Gastroesophageal sphincter (tissue), 3 donors: ENCODE measurements around the gene RPTOR.

Source experiments
- EP300 ChIP-seq: sonication (generic); formaldehyde crosslinking; IDR thresholded peaks from one replicate; pipeline ENCODE4 v1.6.1; 2017; ENCODE audit warnings: antibody characterized with exemption, mild to moderate bottlenecking
- POLR2A ChIP-seq, 2 donors: fragments of 450-650 bp; IDR thresholded peaks; one replicate each; pipeline ENCODE4 v1.6.1; 2017; ENCODE audit warnings: antibody characterized with exemption in 2 of 2, mild to moderate bottlenecking in 2 of 2, moderate library complexity in 1 of 2
- TF ChIP-seq, protein P1 (sequence below), 4 experiments: fragments of 200-600 bp in 2 of 4; fragments of 450-650 bp in 2 of 4; sonication (generic) in 1 of 4; IDR thresholded peaks; one replicate each; pipeline ENCODE4 v1.5.1; 2017 to 2019; ENCODE audit warnings: antibody characterized with exemption in 4 of 4, mild to moderate bottlenecking in 2 of 4, moderate library complexity in 2 of 4

DNA sequence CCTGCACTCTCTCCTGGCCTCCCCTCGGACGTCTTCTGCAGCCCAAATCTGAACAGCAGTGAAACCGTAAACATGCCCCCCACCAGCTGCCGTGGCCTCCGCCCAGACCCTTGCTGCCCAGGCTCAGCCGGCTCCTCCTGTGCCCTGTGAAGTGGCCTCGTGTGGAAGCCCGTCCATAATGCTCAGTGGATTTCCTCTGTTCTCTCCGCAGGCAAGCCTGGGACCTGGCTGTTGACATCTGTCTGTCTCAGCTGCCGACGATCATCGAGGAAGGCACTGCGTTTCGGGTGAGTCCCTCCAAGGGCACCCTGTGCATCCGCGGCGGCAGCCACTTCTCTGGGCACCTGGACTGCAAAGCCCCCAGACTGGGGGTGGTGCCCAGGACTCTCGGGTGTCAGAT, 293.1 kb downstream of the RPTOR start:
- TF ChIP-seq, protein P1, sequence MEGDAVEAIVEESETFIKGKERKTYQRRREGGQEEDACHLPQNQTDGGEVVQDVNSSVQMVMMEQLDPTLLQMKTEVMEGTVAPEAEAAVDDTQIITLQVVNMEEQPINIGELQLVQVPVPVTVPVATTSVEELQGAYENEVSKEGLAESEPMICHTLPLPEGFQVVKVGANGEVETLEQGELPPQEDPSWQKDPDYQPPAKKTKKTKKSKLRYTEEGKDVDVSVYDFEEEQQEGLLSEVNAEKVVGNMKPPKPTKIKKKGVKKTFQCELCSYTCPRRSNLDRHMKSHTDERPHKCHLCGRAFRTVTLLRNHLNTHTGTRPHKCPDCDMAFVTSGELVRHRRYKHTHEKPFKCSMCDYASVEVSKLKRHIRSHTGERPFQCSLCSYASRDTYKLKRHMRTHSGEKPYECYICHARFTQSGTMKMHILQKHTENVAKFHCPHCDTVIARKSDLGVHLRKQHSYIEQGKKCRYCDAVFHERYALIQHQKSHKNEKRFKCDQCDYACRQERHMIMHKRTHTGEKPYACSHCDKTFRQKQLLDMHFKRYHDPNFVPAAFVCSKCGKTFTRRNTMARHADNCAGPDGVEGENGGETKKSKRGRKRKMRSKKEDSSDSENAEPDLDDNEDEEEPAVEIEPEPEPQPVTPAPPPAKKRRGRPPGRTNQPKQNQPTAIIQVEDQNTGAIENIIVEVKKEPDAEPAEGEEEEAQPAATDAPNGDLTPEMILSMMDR (IDR thresholded peaks at IDR 0.05), result no peak
- TF ChIP-seq EP300 (no peak), POLR2A (IDR thresholded peaks at IDR 0.05) (no peak)
